ENCODE results near the gene ST6GALNAC5.
"Not testable (repeated sequence)": the region's sequence is repeated elsewhere in the genome, so short reads cannot be mapped to it uniquely, and the experiment has no call there.

Gene ST6GALNAC5

DNA sequence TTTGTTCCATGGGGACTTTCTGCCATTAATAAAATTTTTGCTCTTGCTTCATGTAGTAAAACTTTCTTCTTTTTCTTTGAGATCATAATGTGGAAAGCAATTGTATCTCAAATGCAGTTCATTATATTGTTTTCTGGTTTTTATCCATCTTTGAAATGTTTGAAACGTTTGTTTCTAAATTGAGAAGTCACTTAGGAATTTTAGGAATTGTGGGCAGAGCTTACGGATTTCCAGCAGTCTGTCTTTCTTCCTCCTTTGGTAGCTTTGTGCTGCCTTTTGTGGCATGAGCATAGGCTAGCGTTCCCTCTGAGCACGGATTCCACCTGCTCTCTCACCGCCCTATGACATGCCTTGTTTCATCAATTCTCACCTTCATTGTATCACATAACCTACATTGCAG lies 2.9 kb upstream of the ST6GALNAC5 start:
- intact Hi-C loops (cut with DNase I) = no loop called here
- DNase-seq = no peak

- intact Hi-C loops (cut with DNase I) = no loop called here
- DNase-seq = no peak
Measured at GRCh38 chr1:76865696-76866286, 1.5 kb upstream of the ST6GALNAC5 start.

- intact Hi-C loops (cut with DNase I) = no loop called here
Measured at GRCh38 chr1:76866566-76866965, 714 bp upstream of the ST6GALNAC5 start.

GRCh38 chr1:76868154-76868882 lies 1.0 kb downstream of the ST6GALNAC5 start:
- peak in 41 of 42 donors; percentile 15 to 75 (median 52) for DNase-seq
- intact Hi-C loops (cut with DNase I) = no loop called here

More at GRCh38 chr1:76866566-76866965, 714 bp upstream of the ST6GALNAC5 start:
- DNase-seq = no peak

- intact Hi-C loops (cut with DNase I) = no loop called here
- DNase-seq = peak in 35 of 42 donors; percentile 4 to 67 (median 32)
Measured at GRCh38 chr1:76868916-76869315, 1.6 kb downstream of the ST6GALNAC5 start.

DNA sequence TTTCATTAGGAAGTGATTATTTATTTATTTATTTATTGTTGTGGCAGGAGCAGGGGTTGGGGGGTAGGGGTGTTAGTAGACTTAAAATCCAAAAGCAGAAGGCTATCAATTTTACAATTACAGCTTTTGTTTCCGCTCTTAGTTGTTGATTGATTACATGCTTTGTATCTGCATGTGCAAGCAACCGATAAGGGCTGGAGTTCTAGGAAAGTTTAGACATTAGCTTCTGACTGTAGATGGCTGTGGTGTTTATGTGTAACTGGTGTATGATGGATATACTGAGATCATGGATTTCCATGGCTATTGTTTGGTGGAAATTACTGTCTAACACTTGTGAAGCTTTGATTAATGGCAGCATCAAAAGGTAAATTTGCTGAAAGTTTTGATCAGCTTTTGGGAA lies 2.8 kb downstream of the ST6GALNAC5 start:
- no peak for DNase-seq
- intact Hi-C loops (cut with DNase I) = no loop called here

- DNase-seq = no peak
- intact Hi-C loops (cut with DNase I) = no loop called here
Measured at GRCh38 chr1:76871355-76871974, 4.2 kb downstream of the ST6GALNAC5 start.

- intact Hi-C loops (cut with DNase I) = no loop called here
- no peak for DNase-seq
Measured at GRCh38 chr1:76872944-76873343, 5.7 kb downstream of the ST6GALNAC5 start.

DNA sequence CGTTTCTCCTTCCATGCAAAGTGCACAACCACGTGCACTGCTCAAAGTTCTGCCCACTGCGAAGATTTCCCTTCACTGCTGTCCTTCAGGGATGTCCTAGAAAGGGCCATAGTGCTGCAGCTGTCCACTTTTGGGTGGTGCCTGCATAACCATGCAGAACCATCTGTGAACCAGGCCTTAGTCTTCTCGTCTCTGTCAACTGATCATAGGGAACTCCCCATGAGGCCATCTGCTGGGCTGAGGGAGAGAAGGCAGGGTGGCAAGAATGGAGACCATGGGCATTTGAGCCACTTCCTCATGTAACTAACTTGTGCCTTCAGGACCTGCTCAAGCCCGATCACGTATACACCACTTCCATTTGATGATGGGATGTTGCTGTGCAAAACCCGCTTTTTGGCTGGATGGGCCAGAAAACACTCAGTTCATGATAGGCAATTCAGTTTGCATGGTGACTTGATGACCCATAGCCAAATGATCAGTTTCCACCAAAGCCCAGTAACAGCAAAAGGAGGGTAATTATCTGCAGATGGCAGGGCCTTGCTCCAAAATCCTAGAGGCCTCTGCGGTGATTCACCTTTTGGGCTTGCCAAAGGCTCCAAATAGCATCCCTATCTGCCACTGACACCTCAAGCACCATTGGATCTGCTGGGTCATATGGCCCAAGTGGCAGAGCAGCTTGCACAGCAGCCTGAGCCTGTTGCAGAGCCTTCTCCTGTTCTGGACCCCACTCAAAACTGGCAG lies 9.5 kb downstream of the ST6GALNAC5 start:
- intact Hi-C loops (cut with DNase I) = no loop called here
- no peak for DNase-seq

- DNase-seq; intact Hi-C loops (cut with DNase I): not testable (repeated sequence)
Measured at GRCh38 chr1:76879014-76879413, 11.7 kb downstream of the ST6GALNAC5 start.

DNA sequence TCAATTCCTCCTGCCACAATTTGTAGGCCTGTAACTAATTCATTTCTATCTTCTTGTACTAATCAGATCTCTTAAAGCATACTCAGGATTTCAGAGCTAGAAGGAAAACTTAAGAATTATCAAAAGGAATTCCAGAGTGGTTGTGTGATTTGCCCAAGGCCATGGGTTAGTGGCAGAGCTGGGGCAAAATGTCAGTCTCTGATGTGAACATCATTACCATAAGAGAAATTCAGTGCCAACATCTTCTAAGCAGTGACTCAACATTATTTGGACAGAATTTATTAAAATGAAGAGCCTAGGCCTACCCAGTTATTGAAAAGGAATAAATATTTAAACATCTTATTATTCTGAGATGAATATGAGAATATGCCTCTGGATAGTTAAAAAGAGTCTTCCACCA lies 14.5 kb downstream of the ST6GALNAC5 start:
- DNase-seq = no peak

DNA sequence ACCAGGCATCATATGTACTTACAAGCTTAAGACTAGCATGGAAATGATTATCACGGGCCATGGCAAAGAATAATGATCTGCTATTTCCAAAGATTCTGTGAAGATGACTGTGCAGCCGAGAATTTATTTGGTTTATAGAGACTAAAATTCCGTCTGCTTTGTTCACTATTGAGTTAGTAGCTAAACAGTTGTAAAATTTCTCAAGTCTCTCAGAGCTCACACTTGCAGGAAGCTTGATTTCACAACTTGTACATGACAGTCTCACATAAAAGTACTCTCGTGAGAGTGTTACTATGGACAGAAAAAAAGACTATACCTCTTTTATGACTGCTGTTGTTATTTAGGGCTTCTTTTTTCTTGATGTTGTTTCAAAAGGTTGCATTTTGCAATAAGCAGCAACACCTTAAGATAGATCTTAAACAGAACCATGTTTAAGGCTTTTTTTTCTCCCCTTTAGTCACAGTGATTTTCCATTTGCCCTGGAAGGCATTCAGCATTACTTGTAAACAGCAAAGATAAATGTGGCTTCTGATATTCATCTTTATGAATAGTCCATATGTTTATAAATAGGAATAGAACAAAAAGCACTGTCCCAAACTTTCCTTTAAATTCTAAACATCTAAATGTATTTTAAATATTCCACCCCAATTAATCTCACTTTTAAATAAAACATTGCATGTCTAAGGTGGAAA lies 24.8 kb downstream of the ST6GALNAC5 start:
- no peak for DNase-seq

More for the DNA sequence above, 14.5 kb downstream of the ST6GALNAC5 start:
- intact Hi-C loops (cut with DNase I) = no loop called here

GRCh38 chr1:76892675-76893074 lies 25.4 kb downstream of the ST6GALNAC5 start:
- intact Hi-C loops (cut with DNase I) = no loop called here
- DNase-seq = no peak

More for the DNA sequence above, 24.8 kb downstream of the ST6GALNAC5 start:
- intact Hi-C loops (cut with DNase I) = no loop called here

GRCh38 chr1:76901158-76901767 lies 34.0 kb downstream of the ST6GALNAC5 start:
- DNase-seq = peak in 28 of 42 donors; percentile 7 to 76 (median 34)
- intact Hi-C loops (cut with DNase I) = no loop called here

DNA sequence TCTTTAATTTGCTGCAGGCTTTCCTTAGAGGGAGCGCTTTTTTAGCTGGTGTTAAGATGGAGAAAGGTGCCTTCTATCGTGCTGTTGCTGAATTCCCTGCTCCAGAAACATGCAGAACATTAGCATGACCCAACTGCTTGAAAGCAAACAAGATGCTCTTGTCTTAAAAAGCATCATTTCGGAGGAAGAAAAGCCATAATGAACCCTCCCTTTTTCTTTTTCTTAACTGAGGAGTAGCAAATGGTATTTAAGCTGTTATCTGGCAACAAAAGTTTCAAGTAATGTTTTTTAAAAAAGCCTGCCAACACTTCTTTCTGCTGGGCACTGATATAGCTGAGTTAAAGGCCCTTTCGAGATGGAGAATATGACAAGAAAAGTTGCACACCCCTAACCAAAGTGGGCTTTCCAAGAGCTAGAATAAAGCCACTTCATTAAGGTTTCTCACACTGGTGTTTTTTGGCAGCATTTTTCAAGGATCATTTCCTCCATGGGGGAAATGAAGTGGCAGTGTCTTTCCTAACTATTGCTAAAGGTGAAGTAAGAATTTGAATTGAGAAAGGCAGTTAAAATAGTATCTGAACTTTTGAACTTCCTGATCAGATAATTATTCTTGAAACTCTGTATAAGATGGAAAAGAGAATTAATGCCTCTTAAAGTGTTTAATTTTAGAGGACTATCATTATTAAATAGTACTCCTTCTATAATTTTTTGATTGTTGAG lies 38.8 kb downstream of the ST6GALNAC5 start:
- DNase-seq = no peak
- intact Hi-C loops (cut with DNase I) = no loop called here

- intact Hi-C loops (cut with DNase I) = no loop called here
- no peak for DNase-seq
Measured at GRCh38 chr1:76909311-76909710, 42.0 kb downstream of the ST6GALNAC5 start.

DNA sequence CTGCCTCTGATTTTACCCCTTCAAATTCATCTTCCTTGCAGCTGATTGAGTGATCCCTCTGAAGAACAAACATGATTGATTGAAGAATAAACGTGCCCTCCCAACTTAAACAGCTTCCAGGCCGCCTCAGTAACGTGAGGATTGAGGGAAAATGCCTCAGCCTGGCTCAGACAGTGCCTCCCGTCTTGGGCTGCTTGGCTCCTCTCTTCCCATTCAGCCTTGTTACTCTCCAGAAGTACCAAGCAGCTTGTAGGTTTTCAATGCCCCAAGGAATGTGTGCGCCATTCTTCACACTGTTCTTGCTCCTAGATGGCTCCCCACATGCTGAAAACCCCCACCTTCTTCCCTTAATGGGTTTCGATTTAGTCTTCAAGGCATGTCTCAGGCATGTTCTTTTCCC lies 51.8 kb downstream of the ST6GALNAC5 start:
- DNase-seq = no peak
- intact Hi-C loops (cut with DNase I) = no loop called here

- intact Hi-C loops (cut with DNase I) = no loop called here
Measured at GRCh38 chr1:76921590-76921989, 54.3 kb downstream of the ST6GALNAC5 start.

More at GRCh38 chr1:76921590-76921989, 54.3 kb downstream of the ST6GALNAC5 start:
- no peak for DNase-seq

Data from head of caudate nucleus (tissue), 42 donors.